ENCODE data around the gene ABCF3. TPM values are rescaled to one million over a fixed set of nuclear protein-coding genes. Genes with fewer than 3 reads are reported as not detected.

Gene ABCF3
- total RNA-seq, 4 donors from 2014 or later, result 31.8 to 54.9 (median 39.5) TPM

DNA sequence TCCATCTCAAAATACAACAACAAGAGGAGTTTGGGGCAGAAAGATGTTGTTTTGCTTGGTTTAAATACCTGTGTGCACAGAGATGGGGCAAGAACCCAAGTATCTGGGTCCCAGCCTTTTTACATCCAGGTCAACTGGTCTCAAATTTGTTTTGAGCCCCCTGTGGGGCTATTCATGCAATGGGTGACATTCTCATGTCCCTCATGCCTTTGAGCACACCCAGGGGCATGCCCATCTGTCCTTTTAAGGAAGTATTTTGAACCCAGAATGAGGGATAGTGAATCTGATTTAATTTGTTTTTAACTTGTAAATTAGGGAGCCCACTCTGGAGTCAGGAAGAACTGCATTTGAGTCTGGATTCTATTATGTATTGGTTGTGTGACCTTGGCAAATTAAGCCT lies 14.8 kb downstream of the ABCF3 start:
- no peak overlapping the region for H3K4me3 ChIP-seq
- peaks cover 0 to 11% of the 10 kb centered on the region in 2 donors for H3K36me3 ChIP-seq
- H3K9me3 ChIP-seq, result no peaks in the 10 kb centered on the region
- H3K4me1 ChIP-seq, result no peaks in the 10 kb centered on the region
- no peak for ATAC-seq
- TF ChIP-seq EP300 (IDR thresholded peaks at IDR 0.05), result no peak
- TF ChIP-seq, protein P1, sequence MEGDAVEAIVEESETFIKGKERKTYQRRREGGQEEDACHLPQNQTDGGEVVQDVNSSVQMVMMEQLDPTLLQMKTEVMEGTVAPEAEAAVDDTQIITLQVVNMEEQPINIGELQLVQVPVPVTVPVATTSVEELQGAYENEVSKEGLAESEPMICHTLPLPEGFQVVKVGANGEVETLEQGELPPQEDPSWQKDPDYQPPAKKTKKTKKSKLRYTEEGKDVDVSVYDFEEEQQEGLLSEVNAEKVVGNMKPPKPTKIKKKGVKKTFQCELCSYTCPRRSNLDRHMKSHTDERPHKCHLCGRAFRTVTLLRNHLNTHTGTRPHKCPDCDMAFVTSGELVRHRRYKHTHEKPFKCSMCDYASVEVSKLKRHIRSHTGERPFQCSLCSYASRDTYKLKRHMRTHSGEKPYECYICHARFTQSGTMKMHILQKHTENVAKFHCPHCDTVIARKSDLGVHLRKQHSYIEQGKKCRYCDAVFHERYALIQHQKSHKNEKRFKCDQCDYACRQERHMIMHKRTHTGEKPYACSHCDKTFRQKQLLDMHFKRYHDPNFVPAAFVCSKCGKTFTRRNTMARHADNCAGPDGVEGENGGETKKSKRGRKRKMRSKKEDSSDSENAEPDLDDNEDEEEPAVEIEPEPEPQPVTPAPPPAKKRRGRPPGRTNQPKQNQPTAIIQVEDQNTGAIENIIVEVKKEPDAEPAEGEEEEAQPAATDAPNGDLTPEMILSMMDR (IDR thresholded peaks at IDR 0.05), result no peak
- TF ChIP-seq POLR2A (IDR thresholded peaks at IDR 0.05), result no peak
- no peak for TF ChIP-seq POLR2AphosphoS5 (IDR thresholded peaks at IDR 0.05)
- H3K27me3 ChIP-seq, result peaks cover 5% of the 10 kb centered on the region
- H3K27ac ChIP-seq, result no peak overlapping the region

DNA sequence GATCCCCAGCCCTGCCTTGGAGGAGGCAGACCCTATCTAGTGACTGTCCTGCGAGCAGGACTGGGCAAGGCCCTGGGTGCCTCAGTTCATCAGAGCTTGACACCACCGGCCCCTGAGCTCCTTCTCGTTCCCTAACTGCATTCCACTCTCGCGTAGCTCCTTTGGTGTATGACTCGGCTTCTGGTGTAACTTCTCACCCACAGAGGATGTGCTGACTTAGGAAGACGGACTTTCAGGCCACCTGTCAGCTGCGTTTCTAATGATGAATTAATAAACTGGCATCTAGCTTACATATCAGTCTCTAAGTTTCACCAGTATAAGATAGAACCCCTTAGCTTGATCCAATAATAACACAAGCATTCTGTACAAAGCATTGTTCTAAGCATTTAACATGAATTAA lies 17.5 kb downstream of the ABCF3 start:
- whole genome bisulfite sequencing, 2 donors (ENCODE audit: low coverage in 1 of 2), result 69 to 84% methylated on average over 5 to 8 of the region's 8 CpGs

DNA sequence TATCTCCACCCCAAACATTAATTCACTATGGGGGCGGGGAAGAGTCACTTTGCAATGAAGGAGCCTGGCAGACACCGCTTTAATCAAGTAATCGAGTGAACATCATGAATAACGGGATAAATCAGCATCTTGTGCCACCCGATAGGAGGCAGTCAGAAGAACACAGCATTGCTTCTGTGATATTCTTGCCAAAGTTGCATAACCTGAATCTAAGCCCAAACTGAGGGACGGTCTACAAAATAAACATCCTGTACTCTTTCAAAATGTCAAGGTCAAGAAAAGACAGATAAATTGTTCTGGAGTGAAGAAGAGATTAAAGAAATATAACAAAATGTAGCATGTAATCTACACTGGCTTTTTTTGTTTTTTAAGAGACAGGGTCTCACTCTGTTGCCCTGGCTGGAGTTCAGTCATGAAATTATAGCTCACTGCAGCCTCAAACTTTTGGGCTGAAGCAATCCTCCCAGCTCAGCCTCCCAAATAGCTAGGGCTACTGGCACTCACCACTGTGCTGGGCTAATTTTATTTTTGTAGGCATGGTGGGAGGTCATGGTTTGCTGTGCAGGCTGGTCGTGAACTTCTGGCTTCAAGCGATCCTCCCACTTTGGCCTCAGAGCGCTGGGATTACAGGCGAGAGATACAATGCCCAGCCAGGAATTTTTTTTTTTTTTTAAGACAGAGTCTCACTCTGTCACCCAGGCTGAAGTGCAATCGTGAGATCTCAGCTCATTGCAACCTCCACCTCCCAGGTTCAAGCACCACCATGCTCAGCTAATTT lies 23.3 kb downstream of the ABCF3 start:
- TF ChIP-seq, protein P1 (IDR thresholded peaks at IDR 0.05), result no peak
- 34 to 49% methylated on average over 11 of the region's 11 CpGs for WGBS, 2 donors (ENCODE audit: low coverage in 1 of 2)
- peak overlapping the region in 1 of 4 donors; percentile 45 for H3K27ac ChIP-seq

More for the DNA sequence above, 17.5 kb downstream of the ABCF3 start:
- Histone ChIP-seq H3K27ac (no peak overlapping the region), H3K36me3 (no peaks in the 10 kb centered on the region), H3K4me3 (no peak overlapping the region), H3K9me3 (no peaks in the 10 kb centered on the region), H3K4me1 (no peaks in the 10 kb centered on the region), H3K27me3 (peaks cover 20% of the 10 kb centered on the region)
- TF ChIP-seq EP300 (IDR thresholded peaks at IDR 0.05), result no peak
- no peak for TF ChIP-seq POLR2A (IDR thresholded peaks at IDR 0.05)
- no peak for TF ChIP-seq POLR2AphosphoS5 (IDR thresholded peaks at IDR 0.05)
- TF ChIP-seq, protein P1 (IDR thresholded peaks at IDR 0.05), result no peak
- ATAC-seq, result no peak

DNA sequence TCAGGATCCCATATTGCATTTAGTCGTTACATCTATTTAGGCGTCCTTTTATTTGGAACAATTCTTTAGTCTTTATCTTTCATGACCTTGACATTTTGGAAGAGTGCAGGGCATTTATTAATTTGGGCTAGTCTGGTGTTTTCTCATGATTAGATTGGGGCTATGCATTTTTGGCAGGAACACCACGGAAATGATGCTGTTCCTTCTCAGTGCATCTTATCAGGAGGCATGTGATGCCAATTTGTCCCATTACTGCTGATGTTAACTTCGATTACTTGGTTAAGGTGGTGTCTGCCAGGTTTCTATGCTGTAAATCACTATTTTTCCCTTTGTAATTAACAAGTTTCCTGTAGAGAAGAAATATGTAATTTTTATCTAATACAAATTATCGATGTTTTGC lies 25.3 kb downstream of the ABCF3 start:
- Histone ChIP-seq H3K27me3 (peaks cover 12% of the 10 kb centered on the region), H3K36me3 (no peaks in the 10 kb centered on the region), H3K27ac (no peak overlapping the region), H3K9me3 (no peaks in the 10 kb centered on the region), H3K4me3 (no peak overlapping the region), H3K4me1 (peaks cover 0 to 11% (median 0%) of the 10 kb centered on the region in 3 donors)
- ATAC-seq, result no peak
- 71 to 80% methylated on average over 5 of the region's 5 CpGs for WGBS, 2 donors (ENCODE audit: low coverage in 1 of 2)
- TF ChIP-seq, protein P1 (IDR thresholded peaks at IDR 0.05), result no peak
- TF ChIP-seq POLR2A (IDR thresholded peaks at IDR 0.05), result no peak

More for the DNA sequence above, 23.3 kb downstream of the ABCF3 start:
- Histone ChIP-seq H3K4me3 (no peak overlapping the region), H3K36me3 (no peaks in the 10 kb centered on the region), H3K4me1 (peaks cover 0 to 11% (median 0%) of the 10 kb centered on the region in 3 donors), H3K9me3 (no peaks in the 10 kb centered on the region), H3K27me3 (peaks cover 20% of the 10 kb centered on the region)
- peak; percentile 62 for ATAC-seq

DNA sequence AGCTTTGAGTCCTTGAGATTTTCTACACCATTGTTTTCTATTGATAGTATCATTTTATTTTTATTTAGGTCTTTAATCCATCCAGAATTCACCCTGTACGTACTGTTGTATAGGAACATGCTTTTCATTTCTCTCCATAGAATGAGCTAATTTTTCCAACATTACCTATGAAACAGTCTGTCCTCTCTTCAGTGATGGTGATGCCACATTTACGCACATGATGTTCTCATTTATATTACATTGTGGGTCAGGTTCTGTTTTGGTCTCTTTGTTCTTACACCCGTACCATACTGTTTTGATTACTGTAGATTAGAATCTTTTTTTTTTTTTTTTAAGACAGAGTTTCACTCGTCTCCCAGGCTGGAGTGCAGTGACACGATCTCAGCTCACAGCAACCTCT lies 25.7 kb downstream of the ABCF3 start:
- Histone ChIP-seq H3K36me3 (no peaks in the 10 kb centered on the region), H3K27ac (no peak overlapping the region), H3K9me3 (no peaks in the 10 kb centered on the region), H3K4me3 (no peak overlapping the region), H3K4me1 (peaks cover 0 to 11% (median 0%) of the 10 kb centered on the region in 3 donors), H3K27me3 (peaks cover 7% of the 10 kb centered on the region)
- TF ChIP-seq, protein P1 (IDR thresholded peaks at IDR 0.05), result no peak
- no peak for TF ChIP-seq EP300 (IDR thresholded peaks at IDR 0.05)
- TF ChIP-seq POLR2AphosphoS5 (IDR thresholded peaks at IDR 0.05), result no peak
- TF ChIP-seq POLR2A (IDR thresholded peaks at IDR 0.05), result no peak
- WGBS, 2 donors (ENCODE audit: low coverage in 1 of 2), result 67 to 77% methylated on average over 4 to 5 of the region's 5 CpGs
- ATAC-seq, result no peak

Data from gastroesophageal sphincter (tissue), 4 donors.